Adipose tissue (tissue), 3 donors: Measurements from ENCODE around the gene ACCS. TPM values are rescaled to one million over a fixed set of nuclear protein-coding genes. Genes with fewer than 3 reads are reported as not detected.
A peak's percentile ranks its signal among the peaks of the same experiment; 100 is the strongest.

Source experiments
- H3K27ac ChIP-seq: one replicate; pipeline ENCODE4 v1.5.1; 2013; ENCODE audit warnings: low read depth, low read length
- WGBS, 3 donors: extraction: QIAGEN DNeasy Blood & Tissue Kit; methylation state at CpG; one replicate each; pipeline ENCODE4 v1.1.7; 2013; 5-methylcytosine and 5-hydroxymethylcytosine counted together
- polyA plus RNA-seq, 3 donors: library from polyadenylated mRNA; stranded (reverse); fragments of 200-250 nt; gene quantifications; one replicate each; pipeline ENCODE4 v1.2.3, GENCODE V29; 2013
- donor health status: healthy with polysubstance abuse.
- donor health status: Bipolar disorder and iron deficiency.
- donor health status: healthy.

The ACCS gene
- polyA plus RNA-seq: 10 to 100 TPM in 2 of 3 donors, 1 to 10 TPM in 1; 9.1 to 32.3 (median 13.6) TPM

- H3K27ac ChIP-seq: peak within 1 kb of the TSS; percentile 91
- 1% methylated on average over 54 to 70 of the region's 70 CpGs for WGBS, 3 donors
These were observed at the start of gene ACCS for GRCh38 chr11:44065841-44066731. Gene ACCS (plus strand): TSS chr11:44066270. CDS start chr11:44067628, 1,358 bp downstream.

- WGBS, 3 donors: 92 to 96% (median 95%) methylated on average over 2 of the region's 2 CpGs
- H3K27ac ChIP-seq: no peak overlapping the region
These were observed 49.3 kb upstream of the ACCS start for GRCh38 chr11:44016546-44017442.

GRCh38 chr11:44017443-44018126 lies 48.5 kb upstream of the ACCS start:
- 38 to 63% (median 45%) methylated on average over 3 of the region's 3 CpGs for WGBS, 3 donors
- peak overlapping the region; percentile 6 for H3K27ac ChIP-seq

GRCh38 chr11:44018127-44018521 lies 47.9 kb upstream of the ACCS start:
- WGBS, 3 donors: 12 to 24% (median 18%) methylated on average over 4 of the region's 4 CpGs
- no peak overlapping the region for H3K27ac ChIP-seq

GRCh38 chr11:44018829-44019228 lies 47.2 kb upstream of the ACCS start:
- 67 to 78% (median 74%) methylated on average over 2 of the region's 2 CpGs for WGBS, 3 donors
- H3K27ac ChIP-seq: no peak overlapping the region

GRCh38 chr11:44024977-44025376 lies 41.1 kb upstream of the ACCS start:
- WGBS, 3 donors: 90 to 97% (median 97%) methylated on average over 1 of the region's 1 CpG
- H3K27ac ChIP-seq: no peak overlapping the region

GRCh38 chr11:44025727-44026126 lies 40.3 kb upstream of the ACCS start:
- no peak overlapping the region for H3K27ac ChIP-seq

- 96 to 100% (median 98%) methylated on average over 1 of the region's 1 CpG for WGBS, 3 donors
- H3K27ac ChIP-seq: no peak overlapping the region
These were observed 37.7 kb upstream of the ACCS start for GRCh38 chr11:44028401-44028800.

- H3K27ac ChIP-seq: no peak overlapping the region
- 87 to 95% (median 89%) methylated on average over 3 of the region's 3 CpGs for WGBS, 3 donors
These were observed 37.1 kb upstream of the ACCS start for GRCh38 chr11:44028816-44029506.

- WGBS, 3 donors: 88 to 100% (median 90%) methylated on average over 1 of the region's 1 CpG
- no peak overlapping the region for H3K27ac ChIP-seq
These were observed 36.6 kb upstream of the ACCS start for GRCh38 chr11:44029507-44029845.

GRCh38 chr11:44029977-44030911 lies 35.8 kb upstream of the ACCS start:
- WGBS, 3 donors: 26 to 39% (median 36%) methylated on average over 5 of the region's 5 CpGs
- peak overlapping the region; percentile 74 for H3K27ac ChIP-seq

- peak overlapping the region; percentile 39 for H3K27ac ChIP-seq
- WGBS, 3 donors: 71 to 76% (median 74%) methylated on average over 5 of the region's 5 CpGs
These were observed 35.1 kb upstream of the ACCS start for GRCh38 chr11:44030996-44031395.

- no peak overlapping the region for H3K27ac ChIP-seq
These were observed 34.5 kb upstream of the ACCS start for GRCh38 chr11:44031549-44031948.

GRCh38 chr11:44032299-44033085 lies 33.6 kb upstream of the ACCS start:
- no peak overlapping the region for H3K27ac ChIP-seq
- WGBS, 3 donors: 65 to 75% (median 73%) methylated on average over 15 of the region's 15 CpGs

More at GRCh38 chr11:44031549-44031948, 34.5 kb upstream of the ACCS start:
- WGBS, 3 donors: 87 to 97% (median 96%) methylated on average over 5 of the region's 5 CpGs

GRCh38 chr11:44033411-44033850 lies 32.6 kb upstream of the ACCS start:
- 38 to 60% (median 51%) methylated on average over 3 of the region's 3 CpGs for WGBS, 3 donors
- no peak overlapping the region for H3K27ac ChIP-seq

GRCh38 chr11:44033856-44034255 lies 32.2 kb upstream of the ACCS start:
- no peak overlapping the region for H3K27ac ChIP-seq
- WGBS, 3 donors: 50 to 62% (median 58%) methylated on average over 3 of the region's 3 CpGs
